Loucy (cell line): ENCODE results near the gene LMF1.

Experiments used
- H2AFZ ChIP-seq: fragments of 200-600 bp; sonication (generic); 2 replicates; pipeline ENCODE4 v1.6.0; 2016; ENCODE audit warnings: antibody characterized with exemption, mild to moderate bottlenecking, low read length, moderate library complexity
- H3F3A ChIP-seq: fragments of 200-600 bp; 2 replicates; pipeline ENCODE4 v1.6.0; 2016; ENCODE audit warnings: antibody characterized with exemption, low read depth, mild to moderate bottlenecking
- H3K27me3 ChIP-seq: fragments of 200-600 bp; sonication (generic); 2 replicates; pipeline ENCODE4 v1.6.1; 2014; ENCODE audit warnings: low read length, mild to moderate bottlenecking; ENCODE audit not compliant: insufficient read depth, poor library complexity, severe bottlenecking
- H3K36me3 ChIP-seq: fragments of 200-600 bp; sonication (generic); 2 replicates; pipeline ENCODE4 v1.6.1; 2016; ENCODE audit warnings: low read length; ENCODE audit not compliant: insufficient read depth
- H3K4me1 ChIP-seq: fragments of 200-600 bp; sonication (generic); 2 replicates; pipeline ENCODE4 v1.5.1; 2014; ENCODE audit warnings: low read length, mild to moderate bottlenecking; ENCODE audit not compliant: insufficient read depth, poor library complexity, severe bottlenecking
- H3K4me2 ChIP-seq: fragments of 200-600 bp; sonication (generic); 2 replicates; pipeline ENCODE4 v1.6.0; 2014; ENCODE audit warnings: antibody characterized with exemption, low read length, low read depth, mild to moderate bottlenecking; ENCODE audit not compliant: poor library complexity, severe bottlenecking
- H3K4me3 ChIP-seq: fragments of 200-600 bp; sonication (generic); 2 replicates; pipeline ENCODE4 v1.5.1; 2014; ENCODE audit warnings: low read length, mild to moderate bottlenecking, mixed read lengths; ENCODE audit not compliant: poor library complexity, severe bottlenecking
- H3K79me2 ChIP-seq: fragments of 200-600 bp; sonication (generic); 2 replicates; pipeline ENCODE4 v1.6.1; 2014; ENCODE audit warnings: low read length; ENCODE audit not compliant: insufficient read depth
- H3K9ac ChIP-seq: fragments of 200-600 bp; sonication (generic); 2 replicates; pipeline ENCODE4 v1.6.0; 2014; ENCODE audit warnings: mild to moderate bottlenecking, low read depth, low read length, moderate library complexity; ENCODE audit not compliant: poor library complexity, severe bottlenecking
- H3K9me2 ChIP-seq: fragments of 200-600 bp; sonication (generic); replicated peaks from 2 replicates; pipeline ENCODE4 v1.6.1; 2016; ENCODE audit warnings: low read depth, low read length, mixed read lengths
- H3K9me3 ChIP-seq: fragments of 200-600 bp; sonication (generic); 2 replicates; pipeline ENCODE4 v1.6.1; 2014; ENCODE audit warnings: mild to moderate bottlenecking, antibody characterized with exemption, low read length, low read depth; ENCODE audit not compliant: insufficient read depth
- H4K20me1 ChIP-seq: fragments of 200-600 bp; sonication (generic); 2 replicates; pipeline ENCODE4 v1.6.0; 2014; ENCODE audit warnings: antibody characterized with exemption, low read length, mild to moderate bottlenecking; ENCODE audit not compliant: insufficient read depth, poor library complexity, severe bottlenecking
- CTCF ChIP-seq: fragments of 200-600 bp; sonication (generic); conservative IDR thresholded peaks from 2 replicates; pipeline ENCODE4 v1.5.1; 2014; ENCODE audit warnings: mild to moderate bottlenecking, antibody characterized with exemption, low read length
- EZH2phosphoT487 ChIP-seq: fragments of 200-600 bp; IDR thresholded peaks from 2 replicates; pipeline ENCODE4 v1.6.1; 2018; ENCODE audit warnings: antibody characterized with exemption, mild to moderate bottlenecking, moderate library complexity, borderline replicate concordance

LMF1 gene

GRCh38 chr16:931171-931570 is 39.6 kb downstream of the LMF1 start:
- no peaks in the 10 kb centered on the region for H3F3A ChIP-seq
- H3K4me3 ChIP-seq, result no peak overlapping the region
- TF ChIP-seq CTCF (no peak), EZH2phosphoT487 (no peak)
- no peaks in the 10 kb centered on the region for H3K27me3 ChIP-seq
- no peaks in the 10 kb centered on the region for H3K36me3 ChIP-seq
- H3K79me2 ChIP-seq, result no peaks in the 10 kb centered on the region
- no peaks in the 10 kb centered on the region for H4K20me1 ChIP-seq
- H3K4me1 ChIP-seq, result no peaks in the 10 kb centered on the region
- H3K4me2 ChIP-seq, result no peak overlapping the region
- H3K9ac ChIP-seq, result no peak overlapping the region
- H3K9me2 ChIP-seq, result no peaks in the 10 kb centered on the region
- no peak overlapping the region for H2AFZ ChIP-seq
- no peaks in the 10 kb centered on the region; the same call in 1 of the 2 replicates for H3K9me3 ChIP-seq

- Histone ChIP-seq H2AFZ (no peak overlapping the region), H3K4me2 (no peak overlapping the region), H3K79me2 (no peaks in the 10 kb centered on the region), H3K9me2 (no peaks in the 10 kb centered on the region), H3K9ac (no peak overlapping the region), H3K9me3 (no peaks in the 10 kb centered on the region; the same call in 1 of the 2 replicates), H4K20me1 (no peaks in the 10 kb centered on the region), H3K27me3 (no peaks in the 10 kb centered on the region), H3K4me3 (no peak overlapping the region), H3K36me3 (no peaks in the 10 kb centered on the region), H3F3A (no peaks in the 10 kb centered on the region), H3K4me1 (no peaks in the 10 kb centered on the region)
- TF ChIP-seq EZH2phosphoT487 (no peak), CTCF (no peak)
Observed at GRCh38 chr16:930511-930910, 40.3 kb downstream of the LMF1 start.

- Histone ChIP-seq H3K4me1 (no peaks in the 10 kb centered on the region), H3K9me2 (no peaks in the 10 kb centered on the region), H3K4me2 (no peak overlapping the region), H3K36me3 (no peaks in the 10 kb centered on the region), H4K20me1 (no peaks in the 10 kb centered on the region), H3F3A (no peaks in the 10 kb centered on the region), H3K27me3 (no peaks in the 10 kb centered on the region), H3K4me3 (no peak overlapping the region), H3K79me2 (no peaks in the 10 kb centered on the region), H3K9me3 (no peaks in the 10 kb centered on the region; the same call in 1 of the 2 replicates), H3K9ac (no peak overlapping the region), H2AFZ (no peak overlapping the region)
- TF ChIP-seq EZH2phosphoT487 (no peak), CTCF (no peak)
Observed at GRCh38 chr16:930076-930475, 40.7 kb downstream of the LMF1 start.
